Gastroesophageal sphincter (tissue), 4 donors: ENCODE measurements around the gene DNAL1. TPM values are rescaled to one million over a fixed set of nuclear protein-coding genes. Genes with fewer than 3 reads are reported as not detected.

Experiments
- ATAC-seq: fragments of 150-250 bp; one replicate; pipeline ENCODE4 v1.9.1; 2016; ENCODE audit warnings: mild to moderate bottlenecking, moderate library complexity
- H3K27ac ChIP-seq, 4 donors: fragments of 200-600 bp; sonication (generic) in 3 of 4; 1 replicate in 3 of 4; 2 replicates in 1 of 4; pipeline ENCODE4 v1.5.1; 2016 to 2019
- H3K27me3 ChIP-seq: fragments of 200-600 bp; sonication (generic); one replicate; pipeline ENCODE4 v1.5.1; 2019
- H3K36me3 ChIP-seq, 2 donors: fragments of 200-600 bp; sonication (generic); one replicate each; pipeline ENCODE4 v1.5.1; 2019; ENCODE audit warnings: control low read depth in 1 of 2
- H3K4me1 ChIP-seq, 3 donors: fragments of 200-600 bp; sonication (generic); 1 replicate in 2 of 3; 2 replicates in 1 of 3; pipeline ENCODE4 v1.5.1; 2016 to 2019; ENCODE audit warnings: control low read depth in 2 of 3
- H3K4me3 ChIP-seq, 2 donors: fragments of 200-600 bp; sonication (generic); one replicate each; pipeline ENCODE4 v1.5.1; 2019; ENCODE audit warnings: mild to moderate bottlenecking in 1 of 2, moderate library complexity in 1 of 2
- H3K9me3 ChIP-seq, 3 donors: fragments of 200-600 bp; sonication (generic); one replicate each; pipeline ENCODE4 v1.5.1; 2017 to 2019; ENCODE audit warnings: control low read depth in 2 of 3
- CTCF ChIP-seq, 4 experiments: fragments of 200-600 bp in 2 of 4; fragments of 450-650 bp in 2 of 4; sonication (generic) in 1 of 4; IDR thresholded peaks; one replicate each; pipeline ENCODE4 v1.5.1; 2017 to 2019; ENCODE audit warnings: antibody characterized with exemption in 4 of 4, mild to moderate bottlenecking in 2 of 4, moderate library complexity in 2 of 4
- EP300 ChIP-seq: sonication (generic); formaldehyde crosslinking; IDR thresholded peaks from one replicate; pipeline ENCODE4 v1.6.1; 2017; ENCODE audit warnings: antibody characterized with exemption, mild to moderate bottlenecking
- POLR2A ChIP-seq, 2 donors: fragments of 450-650 bp; IDR thresholded peaks; one replicate each; pipeline ENCODE4 v1.6.1; 2017; ENCODE audit warnings: antibody characterized with exemption in 2 of 2, mild to moderate bottlenecking in 2 of 2, moderate library complexity in 1 of 2
- POLR2AphosphoS5 ChIP-seq: sonication (generic); formaldehyde crosslinking; IDR thresholded peaks from one replicate; pipeline ENCODE4 v1.6.1; 2017; ENCODE audit warnings: antibody characterized with exemption
- WGBS, 2 donors: methylation state at CpG; one replicate each; pipeline ENCODE4 v1.1.5; 2018; ENCODE audit warnings: low coverage in 1 of 2; 5-methylcytosine and 5-hydroxymethylcytosine counted together
- total RNA-seq, 4 donors: library from RNA; depleted of rRNA; stranded (reverse); fragments of >200 nt; gene quantifications; one replicate each; pipeline ENCODE4 v1.1.0, GENCODE V29; 2016

DNAL1 gene
- total RNA-seq, 4 donors from 2014 or later = 8.9 to 18.2 (median 10.4) TPM

- ATAC-seq = no peak
- WGBS, 2 donors = 40 to 44% methylated on average over 4 to 5 of the region's 7 CpGs
- Histone ChIP-seq H3K27me3 (no peaks in the 10 kb centered on the region), H3K9me3 (no peaks in the 10 kb centered on the region), H3K4me1 (peaks cover 28 to 100% (median 84%) of the 10 kb centered on the region in 3 donors), H3K27ac (peak overlapping the region in 3 of 4 donors; percentile 69 to 100 (median 86)), H3K36me3 (peaks cover 0 to 6% of the 10 kb centered on the region in 2 donors), H3K4me3 (no peak overlapping the region)
- no peak for TF ChIP-seq EP300
- no peak for TF ChIP-seq CTCF (IDR thresholded peaks at IDR 0.05)
- TF ChIP-seq POLR2AphosphoS5 = no peak
- no peak for TF ChIP-seq POLR2A (IDR thresholded peaks at IDR 0.05)
These were observed 99.5 kb downstream of the DNAL1 start for GRCh38 chr14:73744175-73744867.

- H3K4me1 ChIP-seq = peaks cover 32 to 100% (median 82%) of the 10 kb centered on the region in 3 donors
- TF ChIP-seq EP300 (no peak), CTCF (IDR thresholded peaks at IDR 0.05) (no peak), POLR2AphosphoS5 (no peak), POLR2A (IDR thresholded peaks at IDR 0.05) (no peak)
- ATAC-seq = no peak
- no peaks in the 10 kb centered on the region for H3K36me3 ChIP-seq
- 63% methylated on average over 5 of the region's 6 CpGs; no CpG with 5 or more reads in 1 of the 2 donors for WGBS, 2 donors
- no peaks in the 10 kb centered on the region for H3K27me3 ChIP-seq
- H3K4me3 ChIP-seq = no peak overlapping the region
- peak overlapping the region in 3 of 4 donors; percentile 69 to 100 (median 86) for H3K27ac ChIP-seq
- H3K9me3 ChIP-seq = no peaks in the 10 kb centered on the region
These were observed 100.2 kb downstream of the DNAL1 start for GRCh38 chr14:73744874-73745529.

GRCh38 chr14:73745571-73746519 is 101.1 kb downstream of the DNAL1 start:
- no peaks in the 10 kb centered on the region for H3K9me3 ChIP-seq
- peaks cover 33 to 100% (median 82%) of the 10 kb centered on the region in 3 donors for H3K4me1 ChIP-seq
- no peaks in the 10 kb centered on the region for H3K27me3 ChIP-seq
- WGBS, 2 donors = 38% methylated on average over 4 of the region's 7 CpGs; no CpG with 5 or more reads in 1 of the 2 donors
- H3K27ac ChIP-seq = peak overlapping the region in 3 of 4 donors; percentile 69 to 100 (median 86)
- no peak overlapping the region for H3K4me3 ChIP-seq
- no peak for ATAC-seq
- no peaks in the 10 kb centered on the region for H3K36me3 ChIP-seq
- TF ChIP-seq POLR2AphosphoS5 (no peak), POLR2A (IDR thresholded peaks at IDR 0.05) (no peak), CTCF (IDR thresholded peaks at IDR 0.05) (no peak), EP300 (no peak)

GRCh38 chr14:73746520-73747378 is 102.0 kb downstream of the DNAL1 start:
- Histone ChIP-seq H3K27me3 (no peaks in the 10 kb centered on the region), H3K4me1 (peaks cover 35 to 100% (median 82%) of the 10 kb centered on the region in 3 donors), H3K9me3 (no peaks in the 10 kb centered on the region), H3K36me3 (no peaks in the 10 kb centered on the region), H3K27ac (peak overlapping the region in 3 of 4 donors; percentile 69 to 100 (median 86)), H3K4me3 (no peak overlapping the region)
- WGBS, 2 donors = 92% methylated on average over 2 of the region's 6 CpGs; no CpG with 5 or more reads in 1 of the 2 donors
- no peak for TF ChIP-seq POLR2A (IDR thresholded peaks at IDR 0.05)
- TF ChIP-seq EP300 = no peak
- peak in 2 of 4 experiments; percentile 17 to 24 for TF ChIP-seq CTCF (IDR thresholded peaks at IDR 0.05)
- ATAC-seq = no peak
